OCI-LY7 (cell line): Measurements from ENCODE around the gene ZFP36L2. TPM values are rescaled to one million over a fixed set of nuclear protein-coding genes. Genes with fewer than 3 reads are reported as not detected.

ENCODE experiments used
- BruUV-seq: library from RNA; stranded (reverse); fragments of 400-500 nt; replicated peaks from 2 replicates; lab custom pipeline; 2021; lab: Mats Ljungman, UMichigan
- CTCF ChIA-PET: fragments of 300-600 bp; sonication (Branson Sonifier 250); formaldehyde crosslinking; loops from one replicate; lab custom pipeline; 2022; ENCODE audit warnings: antibody characterized with exemption; ENCODE audit not compliant: unreplicated experiment; lab: Charles Lee
- POLR2A ChIA-PET: fragments of 300-600 bp; sonication (Branson Sonifier 250); formaldehyde crosslinking; loops from one replicate; lab custom pipeline; 2022; ENCODE audit warnings: antibody characterized with exemption; lab: Charles Lee
- DNase-seq: peaks from one replicate; pipeline ENCODE4 v3.0.0-alpha.2; 2015; ENCODE audit warnings: low spot score
- H2AFZ ChIP-seq: fragments of 200-600 bp; sonication (generic), shearing (Covaris generic); 2 replicates; pipeline ENCODE4 v1.6.1; 2014; ENCODE audit warnings: mild to moderate bottlenecking, antibody characterized with exemption, low read length, moderate library complexity
- H3K27ac ChIP-seq: fragments of 200-600 bp; sonication (generic); 2 replicates; pipeline ENCODE4 v1.5.1; 2014; ENCODE audit warnings: mixed run types, low read depth, mild to moderate bottlenecking, moderate library complexity, low read length, inconsistent platforms; ENCODE audit not compliant: poor library complexity, severe bottlenecking
- H3K36me3 ChIP-seq: fragments of 200-600 bp; sonication (generic); 2 replicates; pipeline ENCODE4 v1.6.1; 2014; ENCODE audit warnings: mild to moderate bottlenecking, antibody characterized with exemption, low read length, moderate library complexity, mixed read lengths; ENCODE audit not compliant: insufficient read depth
- H3K4me1 ChIP-seq: fragments of 200-600 bp; sonication (generic); 2 replicates; pipeline ENCODE4 v1.5.1; 2014; ENCODE audit warnings: mild to moderate bottlenecking, low read length; ENCODE audit not compliant: insufficient read depth, poor library complexity, severe bottlenecking
- H3K4me2 ChIP-seq: fragments of 200-600 bp; sonication (generic); 2 replicates; pipeline ENCODE4 v1.6.1; 2014; ENCODE audit warnings: mild to moderate bottlenecking, low read length
- H3K4me3 ChIP-seq: fragments of 200-600 bp; sonication (generic); 2 replicates; pipeline ENCODE4 v1.5.1; 2014; ENCODE audit warnings: mild to moderate bottlenecking, low read depth, low read length; ENCODE audit not compliant: poor library complexity, severe bottlenecking
- H3K79me2 ChIP-seq: fragments of 200-600 bp; sonication (generic); 2 replicates; pipeline ENCODE4 v1.6.1; 2016; ENCODE audit warnings: low read depth, mild to moderate bottlenecking, low read length, moderate library complexity, mixed read lengths; ENCODE audit not compliant: insufficient read depth
- H3K9me2 ChIP-seq: fragments of 200-600 bp; sonication (generic); 2 replicates; pipeline ENCODE4 v1.6.1; 2016; ENCODE audit warnings: mild to moderate bottlenecking, low read length, mixed read lengths; ENCODE audit not compliant: insufficient read depth
- H3K9me3 ChIP-seq: fragments of 200-600 bp; sonication (generic); 2 replicates; pipeline ENCODE4 v1.6.1; 2014; ENCODE audit warnings: mild to moderate bottlenecking, mixed run types, low read length, mixed read lengths
- H4K20me1 ChIP-seq: fragments of 200-600 bp; sonication (generic); 2 replicates; pipeline ENCODE4 v1.6.1; 2014; ENCODE audit warnings: mild to moderate bottlenecking, antibody characterized with exemption, low read length, moderate library complexity, mixed read lengths; ENCODE audit not compliant: insufficient read depth
- EZH2phosphoT487 ChIP-seq: fragments of 200-600 bp; sonication (generic); IDR thresholded peaks from 2 replicates; pipeline ENCODE4 v1.6.1; 2018; ENCODE audit warnings: low read depth, borderline replicate concordance, mild to moderate bottlenecking, mixed run types, antibody characterized with exemption, low read length, moderate library complexity, mixed read lengths
- intact Hi-C: fragments of 100-400 bp; cut with micrococcal nuclease; formaldehyde crosslinking; loops from one replicate; pipeline ENCODE4 v1.10.0; 2022; ENCODE audit not compliant: unreplicated experiment
- total RNA-seq, 2 experiments: library from RNA; depleted of rRNA in 1 of 2; stranded (reverse); fragments of >200 nt in 1 of 2; shearing (Covaris generic) in 1 of 2; gene quantifications; 2 replicates each; pipeline ENCODE4 v1.2.3, GENCODE V29; 2014 to 2022
- TF ChIP-seq, protein P1 (sequence below): fragments of 200-600 bp; sonication (generic); conservative IDR thresholded peaks from 2 replicates; pipeline ENCODE4 v1.5.1; 2014; ENCODE audit warnings: mild to moderate bottlenecking, antibody characterized with exemption, low read length, moderate library complexity, mixed read lengths

The ZFP36L2 gene
- total RNA-seq, 2 experiments from 2014 or later: 6.8 to 37.2 TPM

DNA sequence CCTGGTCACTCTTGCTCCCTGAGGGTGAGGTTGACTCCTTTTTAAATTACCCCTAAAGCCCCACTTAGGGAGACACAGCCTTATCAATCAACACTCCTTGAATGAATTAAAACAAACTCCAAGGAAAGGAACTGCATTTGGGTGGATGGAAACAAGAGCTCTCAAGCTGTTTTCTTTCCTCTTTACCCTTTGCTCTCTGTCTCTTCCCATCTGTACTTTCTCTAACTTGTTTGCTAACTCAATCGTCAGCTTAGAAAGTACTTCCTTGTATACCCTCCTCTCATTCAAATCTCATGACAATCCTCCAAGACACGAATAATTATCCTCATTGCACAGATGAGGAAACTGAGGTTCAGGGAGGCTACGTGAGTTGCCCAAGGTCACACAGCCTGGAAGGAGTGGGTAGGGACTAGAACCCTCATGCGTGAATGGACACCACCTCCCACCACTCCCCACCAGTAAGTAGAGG lies 32.7 kb downstream of the ZFP36L2 start:
- BruUV-seq: no TSS peak
- Histone ChIP-seq H3K9me2 (no peaks in the 10 kb centered on the region), H3K27ac (peak overlapping the region; percentile 71), H3K79me2 (no peaks in the 10 kb centered on the region), H3K36me3 (no peaks in the 10 kb centered on the region), H3K4me3 (no peak overlapping the region), H3K4me1 (peaks cover 48% of the 10 kb centered on the region), H4K20me1 (no peaks in the 10 kb centered on the region), H2AFZ (no peak overlapping the region; the same call in 1 of the 2 replicates), H3K9me3 (no peaks in the 10 kb centered on the region), H3K4me2 (peak overlapping the region; percentile 62)
- intact Hi-C loops: loop anchor here (2.0 kb wide), 1 partner anchor 63 kb away; no protein-coding TSS in a partner anchor
- TF ChIP-seq EZH2phosphoT487: no peak
- TF ChIP-seq, protein P1, sequence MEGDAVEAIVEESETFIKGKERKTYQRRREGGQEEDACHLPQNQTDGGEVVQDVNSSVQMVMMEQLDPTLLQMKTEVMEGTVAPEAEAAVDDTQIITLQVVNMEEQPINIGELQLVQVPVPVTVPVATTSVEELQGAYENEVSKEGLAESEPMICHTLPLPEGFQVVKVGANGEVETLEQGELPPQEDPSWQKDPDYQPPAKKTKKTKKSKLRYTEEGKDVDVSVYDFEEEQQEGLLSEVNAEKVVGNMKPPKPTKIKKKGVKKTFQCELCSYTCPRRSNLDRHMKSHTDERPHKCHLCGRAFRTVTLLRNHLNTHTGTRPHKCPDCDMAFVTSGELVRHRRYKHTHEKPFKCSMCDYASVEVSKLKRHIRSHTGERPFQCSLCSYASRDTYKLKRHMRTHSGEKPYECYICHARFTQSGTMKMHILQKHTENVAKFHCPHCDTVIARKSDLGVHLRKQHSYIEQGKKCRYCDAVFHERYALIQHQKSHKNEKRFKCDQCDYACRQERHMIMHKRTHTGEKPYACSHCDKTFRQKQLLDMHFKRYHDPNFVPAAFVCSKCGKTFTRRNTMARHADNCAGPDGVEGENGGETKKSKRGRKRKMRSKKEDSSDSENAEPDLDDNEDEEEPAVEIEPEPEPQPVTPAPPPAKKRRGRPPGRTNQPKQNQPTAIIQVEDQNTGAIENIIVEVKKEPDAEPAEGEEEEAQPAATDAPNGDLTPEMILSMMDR: no peak
- DNase-seq: no peak
- ChIA-PET CTCF (interaction anchor here (2.0 kb wide), 1 partner anchor 13 kb away, joined by 5 read pairs; no protein-coding TSS in a partner anchor), POLR2A (interaction anchor here (0.7 to 2.1 kb wide), 7 partner anchors 9 to 33 kb away, joined by 3 to 10 read pairs (median 4); partner anchors contain the start of gene ZFP36L2)

DNA sequence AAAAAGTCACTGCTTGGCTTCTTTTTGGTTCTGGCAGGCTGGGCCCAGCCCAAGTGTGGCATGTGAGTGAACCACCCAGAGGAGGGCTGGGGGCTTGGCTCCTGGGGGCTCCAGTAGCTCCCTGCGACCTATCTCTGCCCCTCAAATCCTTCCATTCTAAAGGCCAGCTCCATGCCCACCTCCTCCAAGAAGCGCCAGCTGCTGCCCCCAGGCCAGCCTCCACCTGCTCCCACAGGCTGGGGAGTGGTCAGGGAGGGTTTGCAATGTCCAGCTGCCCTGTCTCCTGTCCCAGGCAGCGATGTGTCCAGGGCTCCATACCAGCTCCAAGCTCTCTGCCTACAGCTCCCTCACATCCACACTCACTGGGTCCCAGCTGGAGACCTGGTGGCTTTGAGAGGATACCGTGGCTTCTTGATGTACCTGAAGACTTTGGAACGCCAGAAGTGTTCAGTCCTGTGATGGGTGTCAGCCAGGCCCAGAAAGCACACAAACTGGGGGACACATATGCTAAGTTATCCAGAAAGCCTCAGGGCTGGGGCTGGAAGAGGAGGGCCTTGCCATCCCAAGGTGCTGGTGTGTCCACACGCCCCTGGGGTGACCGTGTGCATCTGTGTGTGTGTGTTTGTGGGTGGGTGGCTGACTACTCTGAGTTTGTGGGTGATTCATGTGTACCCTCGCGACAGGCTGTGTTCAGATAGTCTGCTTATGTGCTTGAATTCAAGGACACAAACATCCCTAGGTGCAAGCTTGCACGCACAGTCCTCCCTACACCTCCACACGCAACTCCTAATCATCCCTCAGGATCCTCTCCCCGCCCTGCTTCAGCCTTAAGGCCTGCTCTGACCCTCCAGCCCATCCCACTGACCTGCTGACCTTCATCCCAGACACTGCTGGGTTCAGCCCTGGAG lies 33.4 kb downstream of the ZFP36L2 start:
- H3K27ac ChIP-seq: no peak overlapping the region
- CTCF ChIA-PET: interaction anchor here (0.6 to 2.0 kb wide), 4 partner anchors 12 to 64 kb away, joined by 3 to 6 read pairs (median 4); no protein-coding TSS in a partner anchor
- H3K36me3 ChIP-seq: no peaks in the 10 kb centered on the region
- intact Hi-C loops: no loop called here
- H2AFZ ChIP-seq: no peak overlapping the region; the same call in 1 of the 2 replicates
- no peak overlapping the region for H3K4me2 ChIP-seq
- peaks cover 48% of the 10 kb centered on the region for H3K4me1 ChIP-seq
- no peak overlapping the region for H3K4me3 ChIP-seq
- POLR2A ChIA-PET: interaction anchor here (0.7 to 2.1 kb wide), 8 partner anchors 10 to 34 kb away, joined by 3 to 10 read pairs (median 4); partner anchors contain the start of gene ZFP36L2
- no peaks in the 10 kb centered on the region for H3K9me3 ChIP-seq
- no peaks in the 10 kb centered on the region for H3K79me2 ChIP-seq
- H3K9me2 ChIP-seq: no peaks in the 10 kb centered on the region
- no peak for DNase-seq
- H4K20me1 ChIP-seq: no peaks in the 10 kb centered on the region
- no TSS peak for BruUV-seq
- TF ChIP-seq EZH2phosphoT487: no peak
- TF ChIP-seq, protein P1: no peak
